PC-3 (cell line): ENCODE results near the gene ACSBG1. TPM values are rescaled to one million over a fixed set of nuclear protein-coding genes. Genes with fewer than 3 reads are reported as not detected.

Experiments
- ATAC-seq: fragments of 200-7000 bp; cut with Tn5 transposase; 2 replicates; pipeline ENCODE4 v1.9.1; 2020; ENCODE audit warnings: mild to moderate bottlenecking, moderate library complexity
- BruUV-seq: library from RNA; stranded (reverse); fragments of 400-500 nt; replicated peaks from 2 replicates; lab custom pipeline; 2021; lab: Mats Ljungman, UMichigan
- CTCF ChIA-PET: fragments of 300-600 bp; sonication (Branson Sonifier 250); formaldehyde crosslinking; loops from one replicate; lab custom pipeline; 2022; ENCODE audit warnings: antibody characterized with exemption; lab: Charles Lee
- POLR2A ChIA-PET: fragments of 300-600 bp; sonication (Branson Sonifier 250); formaldehyde crosslinking; loops from one replicate; lab custom pipeline; 2022; ENCODE audit warnings: antibody characterized with exemption; ENCODE audit not compliant: unreplicated experiment; lab: Charles Lee
- DNase-seq: peaks from one replicate; pipeline ENCODE4 v3.0.0-alpha.2; 2015
- H2AFZ ChIP-seq: fragments of 300-600 bp; sonication (generic); 2 replicates; pipeline ENCODE4 v1.6.0; 2016; ENCODE audit warnings: antibody characterized with exemption, low read length
- H3F3A ChIP-seq: fragments of 300-600 bp; sonication (generic); one replicate; pipeline ENCODE4 v1.6.0; 2017; ENCODE audit warnings: antibody characterized with exemption, low read length, control low read depth, mild to moderate bottlenecking; ENCODE audit not compliant: unreplicated experiment
- H3K27ac ChIP-seq: fragments of 300-600 bp; sonication (generic); 2 replicates; pipeline ENCODE4 v1.5.1; 2016; ENCODE audit warnings: mild to moderate bottlenecking, low read length
- H3K27me3 ChIP-seq: fragments of 300-600 bp; sonication (generic); 2 replicates; pipeline ENCODE4 v1.6.1; 2016; ENCODE audit warnings: low read length, mixed read lengths
- H3K36me3 ChIP-seq: fragments of 300-600 bp; sonication (generic); 2 replicates; pipeline ENCODE4 v1.6.1; 2016; ENCODE audit warnings: low read depth, mixed run types, low read length, mixed read lengths
- H3K4me1 ChIP-seq: fragments of 300-600 bp; sonication (generic); 2 replicates; pipeline ENCODE4 v1.5.1; 2016; ENCODE audit warnings: low read length; ENCODE audit not compliant: insufficient read depth
- H3K4me2 ChIP-seq: fragments of 300-600 bp; sonication (generic); 2 replicates; pipeline ENCODE4 v1.6.0; 2016; ENCODE audit warnings: low read length
- H3K4me3 ChIP-seq: fragments of 300-600 bp; sonication (generic); 2 replicates; pipeline ENCODE4 v1.5.1; 2016; ENCODE audit warnings: mild to moderate bottlenecking, low read length, mixed read lengths
- H3K79me2 ChIP-seq: fragments of 300-600 bp; sonication (generic); 2 replicates; pipeline ENCODE4 v1.6.1; 2017; ENCODE audit warnings: low read length, mixed read lengths
- H3K9ac ChIP-seq: fragments of 300-600 bp; sonication (generic); 2 replicates; pipeline ENCODE4 v1.6.0; 2016; ENCODE audit warnings: mild to moderate bottlenecking, low read length
- H3K9me2 ChIP-seq: fragments of 300-600 bp; sonication (generic); replicated peaks from 2 replicates; pipeline ENCODE4 v1.6.1; 2016; ENCODE audit warnings: mixed run types, low read length, mixed read lengths
- H3K9me3 ChIP-seq: fragments of 300-600 bp; sonication (generic); 2 replicates; pipeline ENCODE4 v1.6.1; 2016; ENCODE audit warnings: low read length, mixed read lengths
- H4K20me1 ChIP-seq: fragments of 300-600 bp; sonication (generic); 2 replicates; pipeline ENCODE4 v1.6.1; 2016; ENCODE audit warnings: low read length, mixed read lengths
- CTCF ChIP-seq: fragments of 300-600 bp; sonication (generic); conservative IDR thresholded peaks from 2 replicates; pipeline ENCODE4 v1.5.1; 2017; ENCODE audit warnings: antibody characterized with exemption, low read depth, mild to moderate bottlenecking, low read length
- EZH2 ChIP-seq: fragments of 300-600 bp; sonication (generic); IDR thresholded peaks from one replicate; pipeline ENCODE4 v1.6.1; 2017; ENCODE audit warnings: antibody characterized with exemption, mild to moderate bottlenecking, low read length; ENCODE audit not compliant: unreplicated experiment
- EZH2phosphoT487 ChIP-seq: fragments of 300-600 bp; sonication (generic); IDR thresholded peaks from 2 replicates; pipeline ENCODE4 v1.6.1; 2018; ENCODE audit warnings: mild to moderate bottlenecking, antibody characterized with exemption, low read length, borderline replicate concordance
- intact Hi-C: fragments of 100-400 bp; cut with micrococcal nuclease; formaldehyde crosslinking; loops from 2 replicates; pipeline ENCODE4 v1.9.0; 2023
- total RNA-seq: library from RNA; depleted of rRNA; stranded (reverse); fragments of >200 nt; gene quantifications from 2 replicates; pipeline ENCODE4 v1.2.3, GENCODE V29; 2014

ACSBG1 gene
- total RNA-seq, 1 experiment from 2014 or later, result 0.36 TPM

GRCh38 chr15:78223396-78224022 is 10.9 kb downstream of the ACSBG1 start:
- Histone ChIP-seq H3K4me1 (no peaks in the 10 kb centered on the region), H3K9me3 (0 out of 2 replicates have a peak, but pooled peaks cover 4% of the 10 kb centered on the region), H3K4me3 (no peak overlapping the region), H3K4me2 (no peak overlapping the region), H4K20me1 (no peaks in the 10 kb centered on the region), H3K36me3 (no peaks in the 10 kb centered on the region), H3K27me3 (no peaks in the 10 kb centered on the region), H3K9me2 (no peaks in the 10 kb centered on the region), H3K9ac (no peak overlapping the region), H3K79me2 (no peaks in the 10 kb centered on the region), H3F3A (no peaks in the 10 kb centered on the region), H2AFZ (no peak overlapping the region), H3K27ac (no peak overlapping the region)
- ChIA-PET POLR2A (no interaction called here), CTCF (no interaction called here)
- no TSS peak for BruUV-seq
- ATAC-seq, result no peak
- intact Hi-C loops, result no loop called here
- TF ChIP-seq EZH2 (no peak), CTCF (no peak), EZH2phosphoT487 (no peak)
- DNase-seq, result no peak

GRCh38 chr15:78222745-78223395 is 11.5 kb downstream of the ACSBG1 start:
- Histone ChIP-seq H3F3A (no peaks in the 10 kb centered on the region), H3K4me2 (no peak overlapping the region), H3K79me2 (no peaks in the 10 kb centered on the region), H3K4me1 (no peaks in the 10 kb centered on the region), H3K4me3 (no peak overlapping the region), H3K9ac (no peak overlapping the region), H3K9me2 (no peaks in the 10 kb centered on the region), H3K27ac (no peak overlapping the region), H3K9me3 (0 out of 2 replicates have a peak, but pooled peaks cover 4% of the 10 kb centered on the region), H3K36me3 (no peaks in the 10 kb centered on the region), H2AFZ (no peak overlapping the region), H4K20me1 (no peaks in the 10 kb centered on the region), H3K27me3 (no peaks in the 10 kb centered on the region)
- TF ChIP-seq CTCF (no peak), EZH2phosphoT487 (no peak), EZH2 (no peak)
- DNase-seq (no peak), ATAC-seq (no peak)
- intact Hi-C loops, result no loop called here
- ChIA-PET POLR2A (no interaction called here), CTCF (no interaction called here)
- BruUV-seq, result no TSS peak

GRCh38 chr15:78220713-78221112 is 13.7 kb downstream of the ACSBG1 start:
- 0 out of 2 replicates have a peak, but pooled peaks cover 3% of the 10 kb centered on the region for H3K9me3 ChIP-seq
- H3K4me2 ChIP-seq, result no peak overlapping the region
- H2AFZ ChIP-seq, result no peak overlapping the region
- H3F3A ChIP-seq, result no peaks in the 10 kb centered on the region
- TF ChIP-seq EZH2 (no peak), CTCF (no peak), EZH2phosphoT487 (no peak)
- H3K79me2 ChIP-seq, result no peaks in the 10 kb centered on the region
- H3K9ac ChIP-seq, result no peak overlapping the region
- H3K36me3 ChIP-seq, result no peaks in the 10 kb centered on the region
- no peaks in the 10 kb centered on the region for H4K20me1 ChIP-seq
- H3K9me2 ChIP-seq, result no peaks in the 10 kb centered on the region
- no peak overlapping the region for H3K27ac ChIP-seq
- POLR2A ChIA-PET, result no interaction called here
- no peaks in the 10 kb centered on the region for H3K27me3 ChIP-seq
- BruUV-seq, result no TSS peak
- H3K4me1 ChIP-seq, result peaks cover 14% of the 10 kb centered on the region
- DNase-seq (no peak), ATAC-seq (no peak)
- H3K4me3 ChIP-seq, result no peak overlapping the region
- intact Hi-C loops, result no loop called here
- CTCF ChIA-PET, result no interaction called here
